Spleen (tissue), 11 donors: Measurements from ENCODE around the gene CYB5D1. TPM values are rescaled to one million over a fixed set of nuclear protein-coding genes. Genes with fewer than 3 reads are reported as not detected.

ENCODE experiments used
- DNase-seq: peaks from one replicate; pipeline ENCODE4 v3.0.0-alpha.2; 2020
- H3K27ac ChIP-seq, 8 donors: fragments of 200-600 bp; sonication (generic) in 7 of 8; 1 replicate in 4 of 8; 2 replicates in 4 of 8; pipeline versions ENCODE4 v1.5.0 to v1.8.0; 2016 to 2021; ENCODE audit warnings: inconsistent platforms in 4 of 8, mild to moderate bottlenecking in 4 of 8, moderate library complexity in 1 of 8
- H3K27me3 ChIP-seq, 7 donors: fragments of 200-600 bp; sonication (generic) in 6 of 7; replicated peaks in 1 of 7; 1 replicate in 4 of 7; 2 replicates in 3 of 7; pipeline versions ENCODE4 v1.5.0 to v1.8.0; 2016 to 2021; ENCODE audit warnings: inconsistent platforms in 3 of 7, mild to moderate bottlenecking in 1 of 7
- H3K36me3 ChIP-seq, 6 donors: fragments of 200-600 bp; sonication (generic) in 5 of 6; 1 replicate in 4 of 6; 2 replicates in 2 of 6; pipeline versions ENCODE4 v1.5.0 to v1.8.0; 2016 to 2021; ENCODE audit warnings: inconsistent platforms in 2 of 6
- H3K4me1 ChIP-seq, 6 donors: fragments of 200-600 bp; sonication (generic) in 5 of 6; 1 replicate in 3 of 6; 2 replicates in 3 of 6; pipeline versions ENCODE4 v1.5.0 to v1.8.0; 2016 to 2021; ENCODE audit warnings: inconsistent platforms in 3 of 6
- H3K4me3 ChIP-seq, 8 donors: fragments of 200-600 bp; sonication (generic) in 7 of 8; 1 replicate in 4 of 8; 2 replicates in 4 of 8; pipeline versions ENCODE4 v1.5.0 to v1.8.0; 2016 to 2021; ENCODE audit warnings: inconsistent platforms in 4 of 8, mild to moderate bottlenecking in 4 of 8, moderate library complexity in 2 of 8
- H3K9me3 ChIP-seq, 8 donors: fragments of 200-600 bp; sonication (generic) in 7 of 8; 1 replicate in 4 of 8; 2 replicates in 4 of 8; pipeline versions ENCODE4 v1.5.0 to v1.8.0; 2016 to 2021; ENCODE audit warnings: inconsistent platforms in 4 of 8
- CTCF ChIP-seq, 11 experiments: fragments of 200-600 bp in 7 of 11; fragments of 450-650 bp in 4 of 11; sonication (generic) in 4 of 11; IDR thresholded peaks in 8 of 11; conservative IDR thresholded peaks in 3 of 11; 1 replicate in 7 of 11; 2 replicates in 4 of 11; pipeline versions ENCODE4 v1.4.0 to v1.8.0; 2016 to 2021; ENCODE audit warnings: antibody characterized with exemption in 11 of 11, inconsistent platforms in 4 of 11, mild to moderate bottlenecking in 1 of 11
- POLR2A ChIP-seq, 3 donors: fragments of 450-650 bp; IDR thresholded peaks; one replicate each; pipeline ENCODE4 v1.5.1; 2017; ENCODE audit warnings: antibody characterized with exemption in 3 of 3, mild to moderate bottlenecking in 1 of 3
- POLR2AphosphoS5 ChIP-seq, 3 donors: sonication (generic); formaldehyde crosslinking; IDR thresholded peaks; one replicate each; pipeline ENCODE4 v1.5.1; 2017; ENCODE audit warnings: antibody characterized with exemption in 3 of 3
- WGBS, 5 donors: extraction: QIAGEN DNeasy Blood & Tissue Kit in 3 of 5; methylation state at CpG; one replicate each; pipeline versions ENCODE4 v1.1.5 to v1.1.7; 2013 to 2018; 5-methylcytosine and 5-hydroxymethylcytosine counted together
- intact Hi-C: fragments of 100-400 bp; cut with DNase I; formaldehyde crosslinking; loops from one replicate; pipeline ENCODE4 v1.15.0; 2023; ENCODE audit warnings: low total_unique reads
- polyA plus RNA-seq, 3 donors: library from polyadenylated mRNA; stranded (reverse); fragments of 200-250 nt; gene quantifications; one replicate each; pipeline ENCODE4 v1.2.1, GENCODE V29; 2013
- total RNA-seq, 7 donors: library from RNA; depleted of rRNA in 3 of 7; stranded (reverse); fragments of >200 nt in 3 of 7; fragmentation: NEBNext Ultra II Directional in 4 of 7; extraction: Animal tissue kit (Norgen Biotek cat#: 25700) in 4 of 7; gene quantifications; one replicate each; pipeline versions ENCODE4 v1.1.0 to v1.2.1, GENCODE V29; 2016 to 2021
- donor health status: healthy with polysubstance abuse.
- donor health status: DM: no; HTN: no; CAD: no; lungs with moderate emphysema.
- donor health status: DM: no; HTN: no; CAD: no.
- donor health status: Bipolar disorder and iron deficiency.
- donor health status: healthy.
- donor health status: DM: no; HTN: no; CAD: no.
- donor health status: DM: yes; HTN: yes; CAD: no.

Gene CYB5D1
- total and polyA plus RNA-seq, 10 donors: 2.1 to 13.2 (median 5.0) TPM

- Histone ChIP-seq H3K36me3 (peaks cover under 1 to 89% (median 77%) of the 10 kb centered on the region in 6 donors), H3K27me3 (no peaks in the 10 kb centered on the region), H3K4me3 (no peak overlapping the region), H3K27ac (no peak overlapping the region), H3K4me1 (peaks cover 16 to 35% (median 21%) of the 10 kb centered on the region in 6 donors), H3K9me3 (no peaks in the 10 kb centered on the region)
- TF ChIP-seq POLR2A (IDR thresholded peaks at IDR 0.05) (no peak), POLR2AphosphoS5 (IDR thresholded peaks at IDR 0.05) (no peak), CTCF (IDR thresholded peaks at IDR 0.05 in 8 of 11, conservative IDR thresholded peaks at IDR 0.05 in 3 of 11) (no peak)
- DNase-seq: no peak
- WGBS, 5 donors: 92 to 97% (median 94%) methylated on average over 14 to 15 of the region's 15 CpGs
- intact Hi-C loops: no loop called here
Observed at GRCh38 chr17:7893187-7893880, 35.5 kb downstream of the CYB5D1 start.

GRCh38 chr17:7894226-7894625 is 36.4 kb downstream of the CYB5D1 start:
- 92 to 100% (median 96%) methylated on average over 9 of the region's 9 CpGs for WGBS, 5 donors
- no peak for DNase-seq

GRCh38 chr17:7894866-7895265 is 37.1 kb downstream of the CYB5D1 start:
- DNase-seq: no peak
- peaks cover 4 to 100% (median 91%) of the 10 kb centered on the region in 6 donors for H3K36me3 ChIP-seq
- H3K27ac ChIP-seq: no peak overlapping the region
- 83 to 93% (median 89%) methylated on average over 8 of the region's 8 CpGs for WGBS, 5 donors
- no peaks in the 10 kb centered on the region for H3K9me3 ChIP-seq
- no peaks in the 10 kb centered on the region for H3K27me3 ChIP-seq
- H3K4me1 ChIP-seq: peaks cover under 1 to 24% (median 6%) of the 10 kb centered on the region in 6 donors
- no peak overlapping the region for H3K4me3 ChIP-seq
- TF ChIP-seq POLR2AphosphoS5 (IDR thresholded peaks at IDR 0.05): no peak
- TF ChIP-seq POLR2A (IDR thresholded peaks at IDR 0.05): no peak
- TF ChIP-seq CTCF (IDR thresholded peaks at IDR 0.05 in 8 of 11, conservative IDR thresholded peaks at IDR 0.05 in 3 of 11): no peak
- intact Hi-C loops: no loop called here

More at GRCh38 chr17:7894226-7894625, 36.4 kb downstream of the CYB5D1 start:
- Histone ChIP-seq H3K36me3 (peaks cover 4 to 98% (median 86%) of the 10 kb centered on the region in 6 donors), H3K4me3 (no peak overlapping the region), H3K4me1 (peaks cover 7 to 31% (median 12%) of the 10 kb centered on the region in 6 donors), H3K9me3 (no peaks in the 10 kb centered on the region), H3K27me3 (no peaks in the 10 kb centered on the region), H3K27ac (no peak overlapping the region)
- intact Hi-C loops: no loop called here
- TF ChIP-seq POLR2A (IDR thresholded peaks at IDR 0.05) (no peak), POLR2AphosphoS5 (IDR thresholded peaks at IDR 0.05) (no peak), CTCF (IDR thresholded peaks at IDR 0.05 in 8 of 11, conservative IDR thresholded peaks at IDR 0.05 in 3 of 11) (no peak)

- Histone ChIP-seq H3K9me3 (no peaks in the 10 kb centered on the region), H3K36me3 (peaks cover 4 to 100% (median 95%) of the 10 kb centered on the region in 6 donors), H3K27me3 (no peaks in the 10 kb centered on the region), H3K27ac (no peak overlapping the region), H3K4me1 (peaks cover 0 to 14% (median 1%) of the 10 kb centered on the region in 6 donors), H3K4me3 (no peak overlapping the region)
- intact Hi-C loops: no loop called here
- TF ChIP-seq CTCF (IDR thresholded peaks at IDR 0.05 in 8 of 11, conservative IDR thresholded peaks at IDR 0.05 in 3 of 11) (no peak), POLR2AphosphoS5 (IDR thresholded peaks at IDR 0.05) (no peak), POLR2A (IDR thresholded peaks at IDR 0.05) (no peak)
- DNase-seq: no peak
- 93 to 95% (median 94%) methylated on average over 13 of the region's 13 CpGs for WGBS, 5 donors
Observed at GRCh38 chr17:7897090-7897489, 39.3 kb downstream of the CYB5D1 start.
